GM12892 (cell line): ENCODE results near the gene FBXW7.

Experiments used
- POLR2A ChIP-seq: IDR thresholded peaks from 2 replicates; pipeline ENCODE4 v1.6.1; 2011; ENCODE audit warnings: low read depth, low read length, control low read depth
- POLR2AphosphoS5 ChIP-seq: IDR thresholded peaks from 2 replicates; pipeline ENCODE4 v1.6.1; 2011; ENCODE audit warnings: low read depth, low read length, control low read depth
- TAF1 ChIP-seq: IDR thresholded peaks from 2 replicates; pipeline ENCODE4 v1.6.1; 2011; ENCODE audit warnings: low read depth, mild to moderate bottlenecking, control low read depth, low read length, borderline replicate concordance

GRCh38 chr4:152524427-152524826, 11.5 kb downstream of the FBXW7 start:
- TF ChIP-seq POLR2A (no peak), POLR2AphosphoS5 (no peak), TAF1 (no peak)
